KMS-11 (cell line): ENCODE measurements around the gene FNBP1L.
"Not testable (repeated sequence)": the region's sequence is repeated elsewhere in the genome, so short reads cannot be mapped to it uniquely, and the experiment has no call there.

ENCODE experiments used
- H2AFZ ChIP-seq: fragments of 200-600 bp; sonication (generic); 2 replicates; pipeline ENCODE4 v1.6.1; 2016; ENCODE audit warnings: antibody characterized with exemption, mixed run types, low read depth
- H3K27ac ChIP-seq: fragments of 200-600 bp; sonication (generic); 2 replicates; pipeline ENCODE4 v1.6.1; 2016; ENCODE audit warnings: mild to moderate bottlenecking, mixed run types
- H3K27me3 ChIP-seq: fragments of 200-600 bp; sonication (generic); 2 replicates; pipeline ENCODE4 v1.6.1; 2017; ENCODE audit warnings: mild to moderate bottlenecking, low read depth, mixed run types, moderate library complexity; ENCODE audit not compliant: insufficient read depth
- H3K36me3 ChIP-seq: fragments of 200-600 bp; sonication (generic); 2 replicates; pipeline ENCODE4 v1.6.1; 2017; ENCODE audit warnings: mild to moderate bottlenecking, mixed run types; ENCODE audit not compliant: insufficient read depth
- H3K4me1 ChIP-seq: fragments of 200-600 bp; sonication (generic); 2 replicates; pipeline ENCODE4 v1.6.1; 2016; ENCODE audit warnings: mild to moderate bottlenecking, low read depth, mixed run types; ENCODE audit not compliant: poor library complexity, severe bottlenecking
- H3K4me2 ChIP-seq: fragments of 200-600 bp; sonication (generic); 2 replicates; pipeline ENCODE4 v1.7.0; 2016; ENCODE audit warnings: mild to moderate bottlenecking, mixed run types
- H3K4me3 ChIP-seq: fragments of 200-600 bp; sonication (generic); IDR thresholded peaks from 2 replicates; pipeline ENCODE4 v1.6.1; 2017; ENCODE audit warnings: low read depth, low read length, mixed read lengths; ENCODE audit not compliant: insufficient read depth
- H3K79me2 ChIP-seq: fragments of 200-600 bp; sonication (generic); 2 replicates; pipeline ENCODE4 v1.6.1; 2016; ENCODE audit warnings: low read depth, mixed run types; ENCODE audit not compliant: insufficient read depth
- H3K9ac ChIP-seq: fragments of 200-600 bp; sonication (generic); 2 replicates; pipeline ENCODE4 v1.6.1; 2016; ENCODE audit warnings: mild to moderate bottlenecking, mixed run types
- H4K20me1 ChIP-seq: fragments of 200-600 bp; sonication (generic); 2 replicates; pipeline ENCODE4 v1.6.1; 2016; ENCODE audit warnings: mild to moderate bottlenecking, mixed run types; ENCODE audit not compliant: insufficient read depth
- CTCF ChIP-seq: fragments of 200-600 bp; sonication (generic); conservative IDR thresholded peaks from 2 replicates; pipeline ENCODE4 v1.6.1; 2017; ENCODE audit warnings: low read depth, mild to moderate bottlenecking, antibody characterized with exemption, low read length, moderate library complexity, mixed read lengths

Gene FNBP1L

DNA sequence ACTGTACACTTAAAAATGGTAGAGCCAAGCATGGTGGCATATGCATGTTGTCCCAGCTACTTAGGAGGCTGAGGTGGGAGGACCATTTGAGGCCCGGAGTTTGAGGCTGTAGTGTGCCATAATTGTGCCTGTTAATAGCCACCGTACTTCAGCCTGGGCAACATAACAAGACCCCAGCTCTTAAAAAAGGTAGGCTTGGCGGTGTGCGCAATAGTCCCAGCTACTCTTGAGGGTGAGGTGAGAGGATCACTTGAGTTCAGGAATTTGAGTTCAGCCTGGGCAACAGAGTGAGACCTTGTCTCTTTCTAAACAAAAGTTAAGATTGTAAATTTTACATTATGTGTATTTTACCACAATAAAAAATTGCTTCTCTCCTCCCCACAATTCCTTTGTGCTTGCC is 19.7 kb downstream of the FNBP1L start:
- H3K4me2 ChIP-seq: no peak overlapping the region
- peaks cover 18% of the 10 kb centered on the region for H3K4me1 ChIP-seq
- H3K79me2 ChIP-seq: no peaks in the 10 kb centered on the region
- H3K36me3 ChIP-seq: no peaks in the 10 kb centered on the region
- H4K20me1 ChIP-seq: no peaks in the 10 kb centered on the region
- no peaks in the 10 kb centered on the region for H3K27me3 ChIP-seq
- no peak overlapping the region for H2AFZ ChIP-seq
- TF ChIP-seq CTCF: no peak
- H3K4me3 ChIP-seq: no peak overlapping the region
- H3K27ac ChIP-seq: no peak overlapping the region
- no peak overlapping the region for H3K9ac ChIP-seq

DNA sequence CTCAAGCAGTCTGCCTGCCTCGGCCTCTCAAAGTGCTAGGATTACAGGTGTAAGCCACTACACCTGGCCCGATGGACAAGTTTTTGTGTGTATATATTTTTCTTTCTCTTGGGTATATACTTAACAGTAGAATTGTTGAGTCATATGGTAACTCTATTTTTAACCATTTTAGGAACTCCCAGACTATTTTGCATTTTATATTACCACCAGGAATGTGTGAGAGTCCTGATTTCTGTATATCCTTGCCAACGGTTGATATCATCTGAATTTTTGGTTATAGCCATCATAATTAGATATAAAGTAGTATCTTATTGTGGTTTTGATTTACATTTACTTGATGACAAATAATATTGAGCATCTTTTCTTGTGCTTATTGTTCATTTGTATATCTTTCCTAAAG is 20.7 kb downstream of the FNBP1L start:
- TF ChIP-seq CTCF: no peak
- Histone ChIP-seq H3K4me3 (no peak overlapping the region), H3K27ac (no peak overlapping the region), H3K9ac (no peak overlapping the region), H2AFZ (no peak overlapping the region), H3K4me1 (peaks cover 15% of the 10 kb centered on the region), H3K4me2 (no peak overlapping the region), H4K20me1 (no peaks in the 10 kb centered on the region), H3K36me3 (no peaks in the 10 kb centered on the region), H3K79me2 (no peaks in the 10 kb centered on the region), H3K27me3 (no peaks in the 10 kb centered on the region)

DNA sequence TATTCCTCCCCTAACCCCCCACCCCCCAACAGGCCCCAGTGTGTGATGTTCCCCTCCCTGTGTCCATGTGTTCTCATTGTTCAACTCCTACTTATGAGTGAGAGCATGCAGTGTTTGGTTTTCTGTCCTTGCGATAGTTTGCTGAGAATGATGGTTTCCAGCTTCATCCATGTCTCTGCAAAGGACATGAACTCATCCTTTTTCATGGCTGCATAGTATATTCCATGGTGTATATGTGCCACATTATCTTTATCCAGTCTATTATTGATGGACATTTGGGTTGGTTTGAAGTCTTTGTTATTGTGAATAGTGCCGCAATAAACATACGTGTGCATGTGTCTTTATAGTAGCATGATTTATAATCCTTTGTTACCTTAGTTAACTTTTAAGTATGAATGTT is 21.3 kb downstream of the FNBP1L start:
- H3K27me3 ChIP-seq, H3K79me2 ChIP-seq, H4K20me1 ChIP-seq: not testable (repeated sequence)

DNA sequence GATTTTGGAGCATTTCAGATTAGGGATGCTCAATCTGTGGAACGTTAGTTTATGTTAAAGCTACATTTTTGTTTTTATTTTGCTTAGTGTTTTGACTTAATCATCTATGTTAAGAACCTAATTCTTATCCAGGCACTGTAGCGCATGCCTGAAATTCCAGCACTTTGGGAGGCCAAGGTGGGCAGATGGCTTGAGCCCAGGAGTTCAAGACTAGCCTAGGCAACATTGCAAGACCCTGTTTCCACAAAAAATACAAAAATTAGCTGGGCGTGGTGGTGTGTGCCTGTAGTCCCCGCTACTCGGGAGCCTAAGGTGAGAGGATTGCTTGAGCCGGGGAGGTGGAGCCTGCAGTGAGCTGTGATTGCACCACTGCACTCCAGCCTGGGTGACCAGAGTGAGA is 23.4 kb downstream of the FNBP1L start:
- no peaks in the 10 kb centered on the region for H3K79me2 ChIP-seq
- no peak overlapping the region for H2AFZ ChIP-seq
- H3K9ac ChIP-seq: no peak overlapping the region
- H3K4me1 ChIP-seq: no peaks in the 10 kb centered on the region
- no peak overlapping the region for H3K4me2 ChIP-seq
- no peaks in the 10 kb centered on the region for H4K20me1 ChIP-seq
- no peak for TF ChIP-seq CTCF
- H3K4me3 ChIP-seq: no peak overlapping the region
- H3K27ac ChIP-seq: no peak overlapping the region
- H3K27me3 ChIP-seq: no peaks in the 10 kb centered on the region
- no peaks in the 10 kb centered on the region for H3K36me3 ChIP-seq

More for the DNA sequence above, 21.3 kb downstream of the FNBP1L start:
- H3K9ac ChIP-seq, H3K4me1 ChIP-seq, H3K4me2 ChIP-seq, H3K36me3 ChIP-seq, H3K27ac ChIP-seq, H3K4me3 ChIP-seq, H2AFZ ChIP-seq: not testable (repeated sequence)

DNA sequence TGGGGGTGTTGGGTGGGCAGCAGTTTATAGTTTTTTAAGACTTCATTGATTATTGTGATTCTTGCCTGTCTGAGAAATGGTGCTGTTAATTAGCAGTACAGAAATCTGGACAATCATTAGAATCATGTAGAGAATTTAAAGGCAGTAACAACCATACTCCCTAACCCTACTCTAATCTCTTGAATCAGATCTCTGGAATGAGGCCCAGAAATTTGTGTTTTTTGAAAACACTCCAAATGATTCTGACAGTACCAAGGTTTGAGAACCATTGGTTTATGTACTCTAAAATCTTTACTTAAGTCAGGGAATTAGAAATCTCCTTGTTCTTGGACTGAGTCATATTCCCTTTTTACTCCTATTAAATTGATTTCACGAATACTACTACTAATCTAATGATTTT is 24.0 kb downstream of the FNBP1L start:
- Histone ChIP-seq H3K27ac (no peak overlapping the region), H3K79me2 (no peaks in the 10 kb centered on the region), H3K36me3 (no peaks in the 10 kb centered on the region), H3K4me3 (no peak overlapping the region), H3K4me2 (no peak overlapping the region), H4K20me1 (no peaks in the 10 kb centered on the region), H3K4me1 (no peaks in the 10 kb centered on the region), H3K27me3 (no peaks in the 10 kb centered on the region), H3K9ac (no peak overlapping the region), H2AFZ (no peak overlapping the region)
- no peak for TF ChIP-seq CTCF
